Astrocyte of the hippocampus (primary cell): ENCODE results near the gene CNTN3.
A peak's percentile ranks its signal among the peaks of the same experiment; 100 is the strongest.

Experiments
- DNase-seq: peaks from one replicate; pipeline ENCODE4 v3.0.0; 2011; ENCODE audit warnings: low read depth, low spot score

The CNTN3 gene

GRCh38 chr3:74611206-74611605, 3.3 kb downstream of the CNTN3 start:
- DNase-seq: no peak

GRCh38 chr3:74607803-74608202, 6.7 kb downstream of the CNTN3 start:
- no peak for DNase-seq

- no peak for DNase-seq
Observed at GRCh38 chr3:74606996-74607395, 7.5 kb downstream of the CNTN3 start.

GRCh38 chr3:74605437-74605836, 9.0 kb downstream of the CNTN3 start:
- DNase-seq: no peak

- DNase-seq: no peak
Observed at GRCh38 chr3:74603292-74603691, 11.2 kb downstream of the CNTN3 start.

GRCh38 chr3:74602471-74602870, 12.0 kb downstream of the CNTN3 start:
- DNase-seq: no peak

- no peak for DNase-seq
Observed at GRCh38 chr3:74601793-74602192, 12.7 kb downstream of the CNTN3 start.

- DNase-seq: no peak
Observed at GRCh38 chr3:74599564-74599963, 14.9 kb downstream of the CNTN3 start.

- DNase-seq: no peak
Observed at GRCh38 chr3:74593152-74593551, 21.3 kb downstream of the CNTN3 start.

- peak; percentile 20 for DNase-seq
Observed at GRCh38 chr3:74592359-74592758, 22.1 kb downstream of the CNTN3 start.

- DNase-seq: no peak
Observed at GRCh38 chr3:74591946-74592345, 22.5 kb downstream of the CNTN3 start.

- DNase-seq: no peak
Observed at GRCh38 chr3:74591342-74591741, 23.1 kb downstream of the CNTN3 start.

- DNase-seq: no peak
Observed at GRCh38 chr3:74590620-74591262, 23.7 kb downstream of the CNTN3 start.

- no peak for DNase-seq
Observed at GRCh38 chr3:74584782-74585181, 29.7 kb downstream of the CNTN3 start.

GRCh38 chr3:74582982-74583381, 31.5 kb downstream of the CNTN3 start:
- DNase-seq: no peak

GRCh38 chr3:74575857-74576256, 38.6 kb downstream of the CNTN3 start:
- DNase-seq: no peak

GRCh38 chr3:74571118-74571517, 43.3 kb downstream of the CNTN3 start:
- no peak for DNase-seq
